GM18505 (cell line): ENCODE results near the gene BLID.

Source experiments
- ATAC-seq: cut with Tn5 transposase; IDR thresholded peaks from one replicate; pipeline ENCODE4 v1.9.1; 2021; ENCODE audit not compliant: unreplicated experiment
- POLR2A ChIP-seq: IDR thresholded peaks from 4 replicates; pipeline ENCODE4 v1.6.1; 2011; ENCODE audit warnings: borderline replicate concordance; ENCODE audit not compliant: insufficient read depth, insufficient read length; ENCODE audit errors: extremely low read depth

Gene BLID

GRCh38 chr11:122115524-122116379, at the start of gene BLID:
Gene BLID (minus strand): TSS chr11:122116215. CDS start chr11:122115922, 293 bp downstream.
- no peak for TF ChIP-seq POLR2A
- no peak for ATAC-seq

- no peak for ATAC-seq
- no peak for TF ChIP-seq POLR2A
Measured at GRCh38 chr11:122163053-122163819, 47.2 kb upstream of the BLID start.

DNA sequence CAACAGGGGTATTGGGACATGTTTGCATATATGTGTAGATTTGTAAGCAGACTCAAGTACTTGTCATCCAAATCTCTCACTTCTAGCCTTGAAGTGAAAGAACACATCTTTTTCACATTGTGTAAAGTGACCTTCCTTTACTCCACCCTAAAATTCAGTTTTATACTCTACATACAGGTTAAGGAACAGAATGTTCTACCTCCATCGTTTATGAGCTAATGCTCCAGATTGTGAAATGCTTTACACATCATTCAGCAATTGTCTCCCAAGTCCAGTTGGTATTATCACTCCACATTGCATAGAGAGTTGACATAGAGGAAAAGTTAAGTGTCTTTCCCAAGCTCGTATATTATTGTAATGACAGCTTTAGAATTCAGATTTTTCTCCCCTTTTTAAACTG, 46.1 kb upstream of the BLID start:
- no peak for ATAC-seq
- no peak for TF ChIP-seq POLR2A

GRCh38 chr11:122160841-122161590, 45.0 kb upstream of the BLID start:
- no peak for ATAC-seq

GRCh38 chr11:122159861-122160260, 43.8 kb upstream of the BLID start:
- no peak for TF ChIP-seq POLR2A

More at GRCh38 chr11:122160841-122161590, 45.0 kb upstream of the BLID start:
- no peak for TF ChIP-seq POLR2A

DNA sequence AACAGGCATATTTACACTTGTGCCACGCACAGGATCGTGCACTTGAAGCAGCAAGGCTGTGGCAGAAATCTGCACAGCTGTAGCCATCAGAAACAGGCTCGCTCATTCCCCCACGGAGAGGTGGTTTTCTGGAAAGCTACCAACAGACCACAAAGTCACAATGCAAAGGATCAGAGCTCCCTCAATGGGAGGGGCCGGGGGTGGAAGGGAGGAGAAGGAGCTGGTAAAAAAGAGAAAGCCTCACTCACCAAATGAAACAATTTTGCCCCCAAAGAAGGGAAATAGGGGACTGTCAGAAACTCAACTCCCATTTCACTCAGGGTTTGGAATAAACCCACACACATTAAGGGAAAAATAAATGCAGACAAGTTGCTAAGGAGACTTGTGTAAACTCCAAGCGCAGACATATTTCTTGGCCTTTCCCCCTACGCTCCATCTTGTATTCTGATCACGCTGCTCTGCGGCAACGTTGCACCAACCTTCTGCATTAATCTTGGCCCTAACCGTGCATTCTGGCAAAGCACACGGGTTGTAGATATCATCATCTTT, 43.2 kb upstream of the BLID start:
- TF ChIP-seq POLR2A, result no peak
- no peak for ATAC-seq

More at GRCh38 chr11:122159861-122160260, 43.8 kb upstream of the BLID start:
- ATAC-seq, result no peak

DNA sequence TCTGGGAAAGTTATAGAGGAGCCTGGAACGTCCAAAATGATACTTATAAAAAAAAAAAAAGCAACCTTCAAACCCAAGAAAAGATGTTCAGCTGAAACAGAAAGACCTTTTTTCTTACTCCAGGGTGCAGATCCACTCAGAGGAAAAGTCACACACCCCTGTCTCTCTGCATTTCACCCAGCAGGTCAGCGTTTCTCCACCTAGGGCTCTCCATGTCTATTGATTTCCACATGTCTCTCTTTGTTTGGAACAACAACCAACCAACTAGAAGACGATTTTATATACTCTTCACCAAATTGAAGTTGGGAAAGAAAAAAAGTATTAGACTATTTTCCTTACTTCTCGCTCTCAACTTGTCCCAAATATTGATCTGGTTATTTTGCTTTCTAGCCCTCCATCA, 42.2 kb upstream of the BLID start:
- TF ChIP-seq POLR2A, result no peak
- no peak for ATAC-seq

GRCh38 chr11:122157653-122158161, 41.7 kb upstream of the BLID start:
- no peak for ATAC-seq
- TF ChIP-seq POLR2A, result no peak

- ATAC-seq, result no peak
- no peak for TF ChIP-seq POLR2A
Measured at GRCh38 chr11:122156940-122157382, 40.9 kb upstream of the BLID start.

DNA sequence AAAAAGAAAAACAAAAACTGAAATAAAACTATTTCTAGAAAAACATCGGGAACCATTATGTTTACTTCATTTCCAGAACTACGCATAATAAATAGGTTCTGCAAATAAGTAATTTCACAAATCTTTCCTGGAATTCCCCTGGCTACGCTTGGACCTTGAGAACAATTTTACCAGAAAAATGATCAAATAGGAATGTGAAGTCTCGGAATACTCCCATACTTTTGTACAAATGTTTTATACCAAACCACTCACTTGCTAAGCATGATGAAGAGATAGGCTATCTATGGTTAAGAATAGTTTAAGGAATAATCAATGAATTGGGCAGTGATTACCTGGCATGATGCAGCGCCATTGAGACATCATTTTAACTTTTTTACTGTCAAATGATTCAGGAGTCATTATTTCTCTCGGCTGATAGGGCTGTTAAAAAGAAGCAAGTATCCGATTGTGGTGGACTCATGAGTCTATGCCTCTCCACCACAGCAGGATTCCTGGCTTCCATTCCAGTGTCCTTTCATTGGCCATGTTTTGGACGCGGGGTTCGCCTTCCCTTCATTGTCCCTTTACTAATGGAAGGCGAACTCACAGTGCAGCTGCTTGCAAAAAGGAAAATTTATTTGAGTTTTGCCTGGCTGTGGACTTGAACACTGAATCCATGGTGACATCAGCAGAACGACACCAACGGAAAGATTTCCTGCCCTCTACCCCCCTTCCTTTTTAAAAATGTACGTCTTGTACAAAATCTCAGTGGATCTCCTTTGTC, 39.9 kb upstream of the BLID start:
- no peak for TF ChIP-seq POLR2A
- ATAC-seq, result no peak

DNA sequence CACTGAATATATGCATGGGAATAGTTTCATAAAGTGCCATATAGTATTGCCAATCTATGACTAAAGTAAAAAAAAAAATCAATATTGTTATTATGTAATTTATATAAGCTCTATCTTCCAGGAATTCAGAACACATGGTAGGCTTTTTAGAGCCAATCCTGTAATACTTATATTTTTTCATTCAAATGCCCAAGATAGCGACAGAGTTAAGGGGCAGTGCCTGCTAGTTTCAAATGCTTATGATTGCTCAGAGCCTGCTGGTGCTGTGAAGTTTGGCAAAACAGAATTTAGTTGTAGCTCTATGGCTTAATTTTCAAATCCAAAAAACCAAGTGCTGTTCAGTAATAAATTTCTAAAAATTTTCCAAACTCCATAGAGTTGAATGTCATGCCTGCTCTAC, 39.0 kb upstream of the BLID start:
- ATAC-seq, result no peak
- no peak for TF ChIP-seq POLR2A

DNA sequence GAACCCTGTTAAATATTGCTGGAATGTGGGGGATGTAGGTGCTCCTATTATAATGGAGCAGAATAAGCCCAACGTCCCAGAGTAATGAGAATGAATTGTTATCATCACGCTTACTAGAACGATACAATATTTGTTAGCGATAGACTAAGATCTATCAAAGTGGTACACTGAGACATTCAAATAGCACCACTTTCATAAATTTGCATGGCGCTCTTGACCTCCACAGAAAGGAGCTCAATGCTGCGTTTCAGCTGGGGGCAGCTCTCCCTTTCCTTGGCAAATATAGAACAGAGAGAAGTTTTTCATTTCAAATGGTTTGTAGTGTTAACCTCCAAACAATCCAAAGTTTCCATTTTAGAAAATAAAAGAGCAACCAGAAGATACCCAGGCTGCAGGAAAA, 38.2 kb upstream of the BLID start:
- no peak for TF ChIP-seq POLR2A
- ATAC-seq, result no peak

DNA sequence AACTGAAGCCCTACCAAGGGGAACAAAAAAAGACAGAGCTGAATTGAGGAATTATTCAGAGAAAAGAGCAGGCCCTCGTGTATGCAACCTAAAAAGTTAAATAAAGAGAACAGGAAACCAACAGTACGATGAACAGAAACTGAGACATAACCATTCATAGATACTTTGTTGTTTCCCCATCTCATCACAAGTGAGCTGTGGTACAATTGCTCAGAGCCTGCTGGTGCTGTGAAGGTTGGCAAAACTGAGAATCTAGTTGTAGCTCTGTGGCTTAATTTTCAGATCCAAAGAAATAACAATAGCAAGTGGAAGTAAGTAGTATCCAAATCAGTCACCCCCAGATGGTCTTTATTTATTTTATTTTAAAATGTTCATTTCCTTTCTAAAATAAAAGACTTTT, 37.7 kb upstream of the BLID start:
- no peak for TF ChIP-seq POLR2A
- ATAC-seq, result no peak
